GM21786 (cell line): ENCODE results near the gene OBSL1.

ENCODE experiments used
- ATAC-seq: cut with Tn5 transposase; IDR thresholded peaks from one replicate; pipeline ENCODE4 v1.9.1; 2021; ENCODE audit not compliant: unreplicated experiment

OBSL1 gene

GRCh38 chr2:219597552-219598307 is 26.4 kb upstream of the OBSL1 start, which contains the start of gene STK11IP:
STK11IP (plus strand) TSS chr2:219597857; CDS start chr2:219598120, 263 bp downstream.
- peak; percentile 92 for ATAC-seq

- ATAC-seq = peak; percentile 1
These were observed 25.7 kb upstream of the OBSL1 start for GRCh38 chr2:219596954-219597551.

- ATAC-seq = no peak
These were observed 23.9 kb upstream of the OBSL1 start for GRCh38 chr2:219595256-219595655.

GRCh38 chr2:219593154-219593553 is 21.8 kb upstream of the OBSL1 start:
- no peak for ATAC-seq

- no peak for ATAC-seq
These were observed 21.4 kb upstream of the OBSL1 start for GRCh38 chr2:219592736-219593135.

GRCh38 chr2:219591091-219591490 is 19.8 kb upstream of the OBSL1 start:
- ATAC-seq = no peak

GRCh38 chr2:219581346-219581745 is 10.0 kb upstream of the OBSL1 start:
- no peak for ATAC-seq

GRCh38 chr2:219578811-219579613 is 7.7 kb upstream of the OBSL1 start:
- ATAC-seq = no peak

GRCh38 chr2:219576505-219577388 is 5.4 kb upstream of the OBSL1 start:
- ATAC-seq = no peak

GRCh38 chr2:219575566-219576504 is 4.5 kb upstream of the OBSL1 start:
- no peak for ATAC-seq

- no peak for ATAC-seq
These were observed 3.4 kb upstream of the OBSL1 start for GRCh38 chr2:219574484-219575311.

GRCh38 chr2:219573166-219573565 is 1.8 kb upstream of the OBSL1 start:
- no peak for ATAC-seq

- no peak for ATAC-seq
These were observed 1.1 kb upstream of the OBSL1 start, which contains the start of gene INHA for GRCh38 chr2:219572237-219573001. INHA (plus strand) TSS chr2:219572310; CDS start chr2:219572375, 65 bp downstream.

- no peak for ATAC-seq
These were observed 422 bp downstream of the OBSL1 start for GRCh38 chr2:219570924-219571310.

GRCh38 chr2:219570194-219570923 is 980 bp downstream of the OBSL1 start:
- ATAC-seq = no peak

- ATAC-seq = no peak
These were observed 1.7 kb downstream of the OBSL1 start for GRCh38 chr2:219569635-219570034.

- no peak for ATAC-seq
These were observed 2.3 kb downstream of the OBSL1 start for GRCh38 chr2:219569041-219569440.
